SK-N-SH (cell line): ENCODE data around the gene ARL13A.

ENCODE experiments used
- CHD2 ChIP-seq: fragments of 150-350 bp; IDR thresholded peaks from 2 replicates; pipeline ENCODE4 v1.6.1; 2018; ENCODE audit warnings: low read length; ENCODE audit not compliant: partially characterized antibody
- CTCF ChIP-seq: fragments of 200-600 bp; sonication (generic); IDR thresholded peaks from 2 replicates; pipeline ENCODE4 v1.6.1; 2017; ENCODE audit warnings: antibody characterized with exemption, mild to moderate bottlenecking, moderate library complexity
- MAX ChIP-seq: IDR thresholded peaks from 2 replicates; pipeline ENCODE4 v1.4.0; 2012; ENCODE audit warnings: low read depth
- MXI1 ChIP-seq: IDR thresholded peaks from 2 replicates; pipeline ENCODE4 v1.6.1; 2012; ENCODE audit warnings: mild to moderate bottlenecking, low read depth, low read length, improper control_type of control experiment
- NFIC ChIP-seq: IDR thresholded peaks from 2 replicates; pipeline ENCODE4 v1.4.0; 2012; ENCODE audit warnings: borderline replicate concordance
- POLR2AphosphoS5 ChIP-seq: IDR thresholded peaks from 2 replicates; pipeline ENCODE4 v1.6.1; 2012; ENCODE audit warnings: low read depth, low read length
- SIN3A ChIP-seq: IDR thresholded peaks from 2 replicates; pipeline ENCODE4 v1.6.1; 2012; ENCODE audit warnings: low read depth, mild to moderate bottlenecking, low read length, moderate library complexity, borderline replicate concordance
- SMC3 ChIP-seq: IDR thresholded peaks from 2 replicates; pipeline ENCODE4 v1.6.1; 2012; ENCODE audit warnings: low read depth, low read length, improper control_type of control experiment
- TAF1 ChIP-seq: IDR thresholded peaks from 2 replicates; pipeline ENCODE4 v1.6.1; 2012; ENCODE audit warnings: low read depth, mild to moderate bottlenecking, low read length, moderate library complexity, borderline replicate concordance
- USF1 ChIP-seq: IDR thresholded peaks from 2 replicates; pipeline ENCODE4 v1.4.0; 2012; ENCODE audit warnings: low read depth, borderline replicate concordance
- USF2 ChIP-seq: fragments of 150-350 bp; IDR thresholded peaks from 2 replicates; pipeline ENCODE4 v1.6.1; 2017; ENCODE audit warnings: antibody characterized with exemption, low read length, low read depth, borderline replicate concordance
- YY1 ChIP-seq: IDR thresholded peaks from 2 replicates; pipeline ENCODE4 v1.4.0; 2012; ENCODE audit warnings: low read depth, mild to moderate bottlenecking

- TF ChIP-seq CTCF (no peak), POLR2AphosphoS5 (no peak), YY1 (no peak), CHD2 (no peak), SMC3 (no peak), USF2 (no peak), SIN3A (no peak), NFIC (no peak), TAF1 (no peak), MXI1 (no peak), USF1 (no peak), MAX (no peak)
These were observed 6.7 kb downstream of the ARL13A start for GRCh38 chrX:100976211-100976610.
